SKM-1 (cell line): ENCODE measurements around the gene TCFL5.

Experiments
- DNase-seq: peaks from one replicate; lab custom pipeline; 2025; ENCODE audit not compliant: unreplicated experiment; lab: John Stamatoyannopoulos, UW

Gene TCFL5

GRCh38 chr20:62896526-62896925 lies 34.9 kb upstream of the TCFL5 start:
- no peak for DNase-seq

GRCh38 chr20:62895539-62895938 lies 33.9 kb upstream of the TCFL5 start:
- DNase-seq: no peak

DNA sequence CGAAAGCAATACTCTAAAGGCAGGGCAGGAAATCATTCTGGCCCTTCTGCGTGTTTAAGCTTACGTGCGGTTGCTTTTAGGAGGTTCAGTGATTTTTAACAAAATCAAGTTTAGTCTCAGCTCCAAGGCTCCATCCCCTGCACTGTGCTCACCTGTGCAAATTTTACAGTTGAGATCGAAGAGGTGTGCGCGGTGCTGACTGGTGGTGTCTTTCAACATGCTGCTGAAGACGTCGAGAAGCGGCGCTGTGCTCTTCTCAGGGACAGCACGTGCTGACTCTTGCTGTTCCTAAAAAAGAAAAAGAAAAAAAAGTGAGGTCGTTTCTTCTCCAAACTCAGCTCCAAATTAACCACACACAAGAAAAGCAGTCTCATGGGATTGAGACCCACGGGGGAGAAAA lies 32.6 kb upstream of the TCFL5 start:
- no peak for DNase-seq

GRCh38 chr20:62893700-62894099 lies 32.1 kb upstream of the TCFL5 start:
- DNase-seq: no peak

DNA sequence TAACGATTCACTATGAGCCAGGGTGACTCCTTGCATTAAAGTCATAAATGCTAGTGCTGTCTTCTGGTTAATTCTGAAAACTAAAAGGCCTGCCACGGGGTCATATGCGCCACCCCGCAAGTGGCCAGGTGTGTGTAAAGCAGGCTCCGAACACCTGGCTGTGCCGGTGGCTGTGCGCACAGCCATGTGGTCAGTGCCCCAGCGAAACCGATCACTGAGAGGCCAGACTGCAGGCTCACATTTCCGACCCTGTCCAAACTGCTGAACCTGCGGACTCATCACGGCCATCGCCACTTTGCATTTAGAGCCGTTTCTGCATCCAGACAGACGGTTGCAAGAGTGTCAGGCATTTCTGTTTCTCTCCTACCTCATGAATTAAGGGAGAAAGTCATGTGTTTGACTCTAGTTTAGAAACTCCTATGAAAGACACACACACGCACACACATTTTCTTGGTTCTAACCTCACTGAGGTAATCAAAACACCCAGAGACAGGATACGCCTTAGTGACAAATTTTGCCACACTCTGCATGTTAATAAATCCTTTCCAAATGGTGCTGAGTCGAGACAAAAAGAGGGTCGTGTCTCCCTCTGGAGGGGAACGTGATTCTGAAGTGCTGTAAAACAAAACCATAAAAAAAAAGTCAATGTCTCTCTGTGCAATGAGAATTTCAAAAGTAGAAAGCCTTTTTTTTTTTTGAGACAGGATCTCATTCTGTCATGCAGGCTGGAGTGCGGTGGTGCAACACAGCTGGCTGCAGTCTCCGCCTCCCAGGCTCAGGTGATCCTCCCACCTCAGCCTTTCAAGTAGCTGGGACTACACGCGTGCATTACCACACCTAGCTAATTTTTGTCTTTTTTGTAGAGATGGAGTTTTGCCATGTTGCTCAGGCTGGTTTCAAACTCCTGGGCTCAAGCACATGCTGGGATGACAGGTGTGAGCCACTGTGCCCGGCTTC lies 31.0 kb upstream of the TCFL5 start:
- no peak for DNase-seq

- no peak for DNase-seq
Measured at GRCh38 chr20:62891111-62891510, 29.5 kb upstream of the TCFL5 start.

- no peak for DNase-seq
Measured at GRCh38 chr20:62890444-62890843, 28.8 kb upstream of the TCFL5 start.

DNA sequence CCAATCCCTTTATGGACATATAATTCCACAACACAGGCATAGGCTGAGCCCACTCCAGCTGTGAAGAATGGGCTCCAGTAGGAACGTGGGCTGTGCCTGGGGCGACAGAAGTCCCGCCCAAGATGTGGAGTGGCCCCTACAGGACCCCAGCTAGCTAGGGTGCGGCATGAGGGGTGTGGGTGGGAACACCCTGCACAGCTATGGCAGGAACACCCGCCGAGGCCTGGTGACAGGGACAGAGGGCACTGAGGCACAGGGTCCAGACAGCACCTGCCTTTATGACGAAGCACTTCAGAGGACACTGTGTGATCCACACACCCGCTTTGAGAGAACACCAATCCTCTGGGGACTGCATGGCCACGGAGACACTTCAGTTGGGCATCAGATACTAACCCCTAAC lies 28.2 kb upstream of the TCFL5 start:
- DNase-seq: no peak

DNA sequence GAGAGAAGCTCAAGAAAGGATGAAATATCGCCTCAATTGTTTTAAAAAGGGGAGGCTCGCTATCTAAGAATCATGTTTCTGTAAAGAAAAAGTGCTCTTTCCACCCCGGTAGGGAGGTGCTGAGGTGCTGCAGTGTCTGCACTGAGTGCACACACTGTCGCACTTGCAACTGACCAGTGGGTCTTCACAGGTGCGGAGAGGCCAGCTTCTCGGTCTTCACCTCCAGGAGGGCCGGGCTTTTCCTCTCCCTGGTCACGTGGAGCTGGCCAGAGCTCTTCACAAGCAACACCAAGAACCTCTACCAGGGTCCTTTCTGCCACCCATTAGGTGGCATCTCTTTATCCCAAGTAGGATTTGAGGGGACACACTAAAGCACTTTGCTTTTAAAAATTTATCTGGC lies 27.8 kb upstream of the TCFL5 start:
- no peak for DNase-seq

DNA sequence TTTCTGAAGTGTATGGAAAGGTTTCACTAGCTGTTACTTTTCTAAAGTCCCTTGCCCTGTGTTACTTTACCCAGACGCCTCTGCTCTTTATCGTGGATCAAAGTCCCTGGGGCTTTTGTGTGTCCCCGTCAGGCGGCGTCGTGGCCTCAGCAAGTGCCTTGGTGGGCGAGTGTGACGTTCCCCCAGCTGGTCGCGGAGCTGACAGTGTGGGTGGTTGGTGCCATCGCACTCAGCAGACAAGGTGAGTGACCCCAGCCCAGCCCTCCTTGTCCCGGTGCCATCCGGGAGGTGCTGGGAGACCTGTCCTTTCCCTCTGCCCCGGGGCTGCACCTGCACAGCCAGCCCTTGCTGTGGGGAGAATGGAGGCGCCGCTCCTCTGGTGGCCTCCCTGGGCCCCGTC lies 27.3 kb upstream of the TCFL5 start:
- no peak for DNase-seq

DNA sequence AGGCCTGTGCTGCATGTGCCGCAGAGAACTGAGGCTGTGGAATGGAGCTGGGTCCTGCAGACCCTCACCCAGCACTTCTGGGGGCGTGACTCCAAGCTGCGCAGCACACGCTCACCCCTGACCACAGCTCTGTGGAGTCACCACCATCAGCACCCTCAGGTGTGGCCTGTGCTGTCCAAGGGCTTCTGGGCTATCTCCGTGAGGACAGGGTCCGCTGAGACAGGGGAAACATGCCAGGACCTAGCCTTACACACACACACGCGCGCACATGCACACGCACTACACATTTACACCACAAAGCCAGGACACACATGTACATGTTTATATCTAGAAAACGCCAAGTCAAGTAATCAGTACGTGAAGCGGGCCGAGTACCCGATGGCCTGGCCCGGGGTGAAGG lies 26.8 kb upstream of the TCFL5 start:
- no peak for DNase-seq

GRCh38 chr20:62887860-62888239 lies 26.2 kb upstream of the TCFL5 start:
- DNase-seq: no peak

DNA sequence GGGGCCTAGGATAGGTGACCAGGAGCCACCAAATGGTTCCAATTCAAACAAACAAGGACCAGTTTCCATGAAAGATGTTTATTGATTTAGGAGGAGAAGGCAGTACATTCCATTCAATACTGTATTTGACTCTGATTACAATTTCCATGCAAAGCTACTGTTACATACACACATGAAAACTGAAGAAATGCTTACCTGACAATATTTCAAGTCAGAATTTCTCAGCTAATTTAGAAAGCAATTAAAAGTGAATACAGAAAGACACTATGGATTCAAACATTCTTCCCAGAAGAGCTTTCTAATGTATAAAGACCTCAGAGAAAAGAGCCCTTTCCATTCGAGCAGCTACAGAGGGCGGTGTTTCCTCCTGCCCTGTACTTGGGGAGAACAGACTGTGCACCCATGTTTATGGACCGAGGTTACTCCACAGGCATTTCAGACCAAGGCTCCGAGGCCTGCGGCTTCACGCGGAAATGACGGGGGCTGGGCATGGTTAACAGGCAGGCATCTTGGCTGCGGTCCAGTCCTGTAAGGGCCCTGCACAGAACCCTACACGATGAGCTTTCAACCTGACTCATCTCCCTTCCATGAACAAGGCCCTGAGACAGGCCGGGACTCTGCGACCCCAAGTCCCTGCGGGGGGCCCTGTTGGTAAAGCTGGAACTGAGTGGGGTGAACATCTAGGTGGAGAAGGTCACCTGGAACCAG lies 25.7 kb upstream of the TCFL5 start:
- peak; percentile 51 for DNase-seq

DNA sequence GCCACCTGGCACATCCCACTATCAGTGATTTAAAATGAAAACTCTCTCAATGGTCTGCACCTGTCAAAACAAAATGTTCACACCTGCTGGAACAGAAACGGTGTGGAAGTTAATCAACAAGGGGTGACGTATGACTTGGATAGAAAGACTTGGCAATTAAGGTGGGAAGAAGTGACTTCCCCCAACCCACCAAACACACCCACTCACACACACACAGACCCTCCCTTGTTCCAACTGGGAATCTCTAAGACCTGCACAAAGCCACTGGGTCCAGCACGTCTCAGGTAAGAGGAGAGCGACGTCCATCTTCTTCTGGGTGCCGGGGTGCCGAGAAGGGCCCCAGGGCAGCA lies 25.1 kb upstream of the TCFL5 start:
- no peak for DNase-seq

GRCh38 chr20:62885896-62886708 lies 24.5 kb upstream of the TCFL5 start:
- DNase-seq: no peak

DNA sequence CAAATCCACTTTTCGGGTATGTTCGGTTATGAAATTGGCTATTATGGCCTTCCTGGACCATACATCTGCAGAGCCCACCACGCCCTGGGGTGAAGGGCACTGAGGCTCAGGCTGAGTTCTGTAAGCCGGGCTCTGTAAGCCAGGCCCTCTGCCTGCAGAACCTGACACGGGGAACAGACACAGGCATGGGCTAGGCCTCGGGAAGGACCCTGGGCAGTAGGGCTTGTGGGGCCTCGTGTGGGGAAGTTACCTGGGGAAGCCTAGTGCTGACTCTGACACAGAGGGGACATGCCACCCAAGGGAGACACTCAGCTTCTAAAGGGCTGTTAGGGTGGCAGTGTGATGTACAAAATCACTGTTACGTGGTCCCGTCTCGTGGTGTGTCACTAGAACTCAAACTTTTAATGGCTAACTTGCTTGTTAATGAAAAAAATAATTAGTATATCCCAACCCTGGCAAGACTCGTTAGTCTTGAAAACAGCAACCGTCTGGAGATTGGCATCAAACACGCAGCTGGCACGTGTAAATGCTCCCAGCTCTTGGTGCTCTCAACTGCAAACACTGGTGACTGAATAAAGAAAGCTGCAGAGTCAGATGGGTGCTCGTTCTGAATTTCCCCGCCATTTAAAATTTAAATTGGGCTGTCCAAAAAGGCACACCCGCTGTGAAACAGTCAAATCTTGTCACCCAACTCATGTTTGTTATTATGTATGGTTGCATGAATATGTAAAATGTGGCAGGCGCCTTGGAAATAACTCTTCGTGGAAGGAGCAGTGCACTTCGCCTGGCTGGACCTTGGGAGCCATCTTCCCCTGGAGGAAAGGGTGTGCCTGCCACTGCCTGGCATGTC lies 23.6 kb upstream of the TCFL5 start:
- no peak for DNase-seq

DNA sequence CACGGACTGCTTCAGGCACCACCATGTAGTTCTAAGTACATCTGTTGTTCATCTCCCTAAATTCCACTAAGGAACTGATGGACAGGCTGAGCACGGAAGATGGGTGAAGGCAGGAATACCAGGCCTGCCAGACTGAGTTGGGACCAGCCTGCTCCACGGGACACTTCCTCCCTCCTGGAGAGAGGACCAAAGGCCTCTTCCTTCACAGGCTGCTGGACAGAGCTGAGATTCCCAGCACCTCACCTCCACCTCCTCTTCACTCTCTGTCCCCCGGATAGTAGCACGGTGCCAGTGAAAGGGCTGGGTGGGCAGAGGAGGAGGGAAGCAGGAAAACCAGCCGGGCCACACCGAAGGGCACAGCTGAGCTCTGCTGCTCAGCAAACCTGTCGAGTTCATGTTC lies 22.9 kb upstream of the TCFL5 start:
- DNase-seq: no peak

DNA sequence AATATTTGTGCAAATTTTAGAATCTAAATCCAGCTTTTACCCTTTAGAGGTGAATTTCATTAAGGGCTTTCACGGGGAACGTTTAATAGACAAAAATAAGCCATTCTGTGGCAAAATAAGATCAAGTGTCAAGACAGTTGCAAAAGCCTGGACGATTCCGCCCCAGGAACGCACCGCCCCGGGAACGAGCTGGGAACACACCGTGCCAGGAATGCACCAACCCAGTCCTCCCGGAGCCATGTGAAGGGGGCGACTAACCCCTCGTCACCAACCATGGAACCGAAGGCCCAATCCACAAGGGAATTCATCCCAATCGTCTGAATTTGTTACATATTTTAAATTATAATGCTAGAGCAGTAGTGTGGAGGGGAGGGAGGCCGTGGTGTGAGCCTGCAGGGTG lies 20.8 kb upstream of the TCFL5 start:
- DNase-seq: no peak

DNA sequence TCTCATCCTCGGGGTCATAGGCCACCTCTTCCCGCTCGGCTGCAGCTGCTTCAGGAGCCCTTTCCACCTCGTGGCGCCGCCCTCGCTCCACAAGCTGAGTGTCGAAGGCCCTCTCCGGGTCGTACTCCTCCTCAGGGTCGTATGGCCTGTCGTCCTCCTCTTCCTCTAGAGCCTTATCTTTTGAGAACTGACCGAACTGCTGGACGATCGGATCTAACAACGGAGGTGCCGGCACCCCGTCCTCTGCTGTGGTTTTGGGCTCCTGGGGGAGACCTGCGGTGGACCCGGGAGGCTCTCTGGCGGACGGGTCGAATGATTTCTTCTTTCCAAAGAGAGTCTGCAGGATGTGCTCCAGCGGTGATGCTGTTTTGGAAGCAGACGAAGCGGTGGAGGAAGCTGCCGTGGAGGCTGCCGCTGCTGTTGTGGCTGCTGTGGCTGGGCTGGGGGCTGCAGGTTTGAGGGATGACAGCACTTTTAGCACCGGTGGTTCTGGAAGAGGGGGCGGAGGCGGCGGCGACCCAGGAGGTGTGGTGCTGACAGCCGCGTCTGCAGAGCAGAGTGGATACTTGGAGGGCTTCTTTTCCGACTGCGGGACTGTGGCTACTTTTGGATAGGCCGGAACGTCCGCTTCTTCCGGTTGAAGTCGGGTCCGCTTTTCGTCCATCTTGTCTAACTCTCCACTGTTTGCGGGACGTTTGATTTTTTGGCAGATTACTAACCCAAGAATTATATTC lies 20.2 kb upstream of the TCFL5 start:
- no peak for DNase-seq
